Mucosa of stomach (tissue), 1 donor: ENCODE data around the gene URGCP.
A peak's percentile ranks its signal among the peaks of the same experiment; 100 is the strongest.

Source experiments
- H3K27me3 ChIP-seq: one replicate; pipeline ENCODE4 v1.7.0; 2013; ENCODE audit warnings: mild to moderate bottlenecking, low read length; ENCODE audit not compliant: control insufficient read depth, insufficient read depth
- H3K36me3 ChIP-seq: one replicate; pipeline ENCODE4 v1.7.0; 2013; ENCODE audit warnings: low read length; ENCODE audit not compliant: control insufficient read depth, insufficient read depth
- H3K4me1 ChIP-seq: one replicate; pipeline ENCODE4 v1.7.0; 2013; ENCODE audit warnings: mild to moderate bottlenecking, low read length; ENCODE audit not compliant: control insufficient read depth, insufficient read depth
- H3K4me3 ChIP-seq: one replicate; pipeline ENCODE4 v1.7.0; 2013; ENCODE audit warnings: low read length
- H3K9ac ChIP-seq: one replicate; pipeline ENCODE4 v1.7.0; 2013; ENCODE audit warnings: mild to moderate bottlenecking, low read length, moderate library complexity
- H3K9me3 ChIP-seq: one replicate; pipeline ENCODE4 v1.7.0; 2013; ENCODE audit warnings: mild to moderate bottlenecking, low read length, moderate library complexity; ENCODE audit not compliant: control insufficient read depth
- donor health status: Pancreatic carcinoma.

Gene URGCP

GRCh38 chr7:43879477-43879876, 26.9 kb downstream of the URGCP start:
- H3K4me3 ChIP-seq, result no peak overlapping the region
- no peaks in the 10 kb centered on the region for H3K9me3 ChIP-seq
- H3K9ac ChIP-seq, result no peak overlapping the region
- H3K4me1 ChIP-seq, result no peaks in the 10 kb centered on the region
- H3K27me3 ChIP-seq, result no peaks in the 10 kb centered on the region
- H3K36me3 ChIP-seq, result no peaks in the 10 kb centered on the region

GRCh38 chr7:43878867-43879266, 27.5 kb downstream of the URGCP start:
- no peak overlapping the region for H3K4me3 ChIP-seq
- H3K36me3 ChIP-seq, result no peaks in the 10 kb centered on the region
- no peaks in the 10 kb centered on the region for H3K9me3 ChIP-seq
- H3K9ac ChIP-seq, result no peak overlapping the region
- no peaks in the 10 kb centered on the region for H3K4me1 ChIP-seq
- no peaks in the 10 kb centered on the region for H3K27me3 ChIP-seq

GRCh38 chr7:43877968-43878864, 28.2 kb downstream of the URGCP start:
- H3K9me3 ChIP-seq, result no peaks in the 10 kb centered on the region
- no peak overlapping the region for H3K9ac ChIP-seq
- H3K27me3 ChIP-seq, result no peaks in the 10 kb centered on the region
- no peaks in the 10 kb centered on the region for H3K36me3 ChIP-seq
- no peak overlapping the region for H3K4me3 ChIP-seq
- H3K4me1 ChIP-seq, result peaks cover 4% of the 10 kb centered on the region

GRCh38 chr7:43876976-43877745, 29.2 kb downstream of the URGCP start:
- no peak overlapping the region for H3K9ac ChIP-seq
- H3K9me3 ChIP-seq, result no peaks in the 10 kb centered on the region
- no peaks in the 10 kb centered on the region for H3K27me3 ChIP-seq
- no peak overlapping the region for H3K4me3 ChIP-seq
- H3K4me1 ChIP-seq, result peaks cover 15% of the 10 kb centered on the region
- no peaks in the 10 kb centered on the region for H3K36me3 ChIP-seq

- H3K4me1 ChIP-seq, result peaks cover 15% of the 10 kb centered on the region
- H3K9ac ChIP-seq, result no peak overlapping the region
- no peaks in the 10 kb centered on the region for H3K36me3 ChIP-seq
- H3K4me3 ChIP-seq, result no peak overlapping the region
- H3K27me3 ChIP-seq, result no peaks in the 10 kb centered on the region
- no peaks in the 10 kb centered on the region for H3K9me3 ChIP-seq
Observed at GRCh38 chr7:43876241-43876640, 30.2 kb downstream of the URGCP start.

GRCh38 chr7:43873300-43873699, 33.1 kb downstream of the URGCP start:
- no peaks in the 10 kb centered on the region for H3K9me3 ChIP-seq
- no peak overlapping the region for H3K9ac ChIP-seq
- peaks cover 18% of the 10 kb centered on the region for H3K4me1 ChIP-seq
- H3K4me3 ChIP-seq, result no peak overlapping the region
- no peaks in the 10 kb centered on the region for H3K27me3 ChIP-seq
- H3K36me3 ChIP-seq, result no peaks in the 10 kb centered on the region

GRCh38 chr7:43872406-43873110, 33.8 kb downstream of the URGCP start:
- no peak overlapping the region for H3K9ac ChIP-seq
- H3K4me3 ChIP-seq, result no peak overlapping the region
- H3K4me1 ChIP-seq, result peaks cover 19% of the 10 kb centered on the region
- H3K27me3 ChIP-seq, result no peaks in the 10 kb centered on the region
- H3K36me3 ChIP-seq, result no peaks in the 10 kb centered on the region
- H3K9me3 ChIP-seq, result no peaks in the 10 kb centered on the region

GRCh38 chr7:43871064-43871463, 35.3 kb downstream of the URGCP start:
- Histone ChIP-seq H3K4me3 (no peak overlapping the region), H3K9me3 (no peaks in the 10 kb centered on the region), H3K27me3 (no peaks in the 10 kb centered on the region), H3K9ac (no peak overlapping the region), H3K36me3 (no peaks in the 10 kb centered on the region), H3K4me1 (peaks cover 19% of the 10 kb centered on the region)

- no peaks in the 10 kb centered on the region for H3K27me3 ChIP-seq
- H3K4me3 ChIP-seq, result no peak overlapping the region
- H3K4me1 ChIP-seq, result peaks cover 19% of the 10 kb centered on the region
- no peaks in the 10 kb centered on the region for H3K9me3 ChIP-seq
- H3K36me3 ChIP-seq, result no peaks in the 10 kb centered on the region
- H3K9ac ChIP-seq, result no peak overlapping the region
Observed at GRCh38 chr7:43870316-43870715, 36.1 kb downstream of the URGCP start.

GRCh38 chr7:43869867-43870240, 36.5 kb downstream of the URGCP start:
- H3K27me3 ChIP-seq, result no peaks in the 10 kb centered on the region
- peaks cover 19% of the 10 kb centered on the region for H3K4me1 ChIP-seq
- no peaks in the 10 kb centered on the region for H3K36me3 ChIP-seq
- H3K9ac ChIP-seq, result peak overlapping the region; percentile 64
- peak overlapping the region; percentile 10 for H3K4me3 ChIP-seq
- no peaks in the 10 kb centered on the region for H3K9me3 ChIP-seq

GRCh38 chr7:43869006-43869866, 37.2 kb downstream of the URGCP start, which contains the start of gene MRPS24:
TSS of gene MRPS24 (minus strand) at chr7:43869517. CDS start at chr7:43869495, 22 bp downstream.
- Histone ChIP-seq H3K9ac (peak within 1 kb of the TSS; percentile 64), H3K9me3 (no peaks in the 10 kb centered on the region), H3K36me3 (no peaks in the 10 kb centered on the region), H3K4me1 (peaks cover 19% of the 10 kb centered on the region), H3K4me3 (peak within 1 kb of the TSS; percentile 40), H3K27me3 (no peaks in the 10 kb centered on the region)
